ENCODE results near the gene IGIP.

GRCh38 chr5:140090251-140090650, 35.5 kb upstream of the IGIP start:
- TF ChIP-seq CTCF (IDR thresholded peaks at IDR 0.05 in 8 of 11, conservative IDR thresholded peaks at IDR 0.05 in 3 of 11): no peak
- no peak for TF ChIP-seq POLR2AphosphoS5 (IDR thresholded peaks at IDR 0.05)

All from spleen (tissue), 7 donors.